GM10847 (cell line): Measurements from ENCODE around the gene SFRP2.

Source experiments
- POLR2A ChIP-seq: IDR thresholded peaks from 2 replicates; pipeline ENCODE4 v1.6.1; 2011; ENCODE audit not compliant: insufficient read length; ENCODE audit errors: extremely low read depth

The SFRP2 gene

DNA sequence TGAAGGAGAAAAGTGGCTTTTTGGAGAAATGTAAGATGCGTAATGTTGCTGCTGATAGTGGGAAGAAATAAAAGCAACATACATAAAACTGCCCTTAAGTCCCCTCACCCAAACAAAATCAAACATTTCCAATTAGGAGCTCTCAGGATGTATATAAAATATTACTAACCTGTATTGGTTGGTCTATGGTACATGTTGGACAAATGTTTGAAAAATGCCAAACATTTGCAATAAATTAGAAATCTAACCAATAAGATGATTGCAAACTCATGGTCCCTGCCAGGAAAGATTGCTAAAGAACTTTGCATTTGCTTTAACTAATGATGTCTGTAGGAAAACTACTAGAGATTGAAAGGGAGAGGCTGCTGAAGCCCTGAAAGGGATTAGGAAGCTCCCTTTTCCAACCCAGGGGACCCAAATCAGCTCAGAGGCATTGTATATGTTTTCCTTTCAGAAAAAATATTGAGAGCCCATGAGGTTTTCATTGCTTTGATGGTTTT, 1.8 kb downstream of the SFRP2 start:
- TF ChIP-seq POLR2A: no peak

DNA sequence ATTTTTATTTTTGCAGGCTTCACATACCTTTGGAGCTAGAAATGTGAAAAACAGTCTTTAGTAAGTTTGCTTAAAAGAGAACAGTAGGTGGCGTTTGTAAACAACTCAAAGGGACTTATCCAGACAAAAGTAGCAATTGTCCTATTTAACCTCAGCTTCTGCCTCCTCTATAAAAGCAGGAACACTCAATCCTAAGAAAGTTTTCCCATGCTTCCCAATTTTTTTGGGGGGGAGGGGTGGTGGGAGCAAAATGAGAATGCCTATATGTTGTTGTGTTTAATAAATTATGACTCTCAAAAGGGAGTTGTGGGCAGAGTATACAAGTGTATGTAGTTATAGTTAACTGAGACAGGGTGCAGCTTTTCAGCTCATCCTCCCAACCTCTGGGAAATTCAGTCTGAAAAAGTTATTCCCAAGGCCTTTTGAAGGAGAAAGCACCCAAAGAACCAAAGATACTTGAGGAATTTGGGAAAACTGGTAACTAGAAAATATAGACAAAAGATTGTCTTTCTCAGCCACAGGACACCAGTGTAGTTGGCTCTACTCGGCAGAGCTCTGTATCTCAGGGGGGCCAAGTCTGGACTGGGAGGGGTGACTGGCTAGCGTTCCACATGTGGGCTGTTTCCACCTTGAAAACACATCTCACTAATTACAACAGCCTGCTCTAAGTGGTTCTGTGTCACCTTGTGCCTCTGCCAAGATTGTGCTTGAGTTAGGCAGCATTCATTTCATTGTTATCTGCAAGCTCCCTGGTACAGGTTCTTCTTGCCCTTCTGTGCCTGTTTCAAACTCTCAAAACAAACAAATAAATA, 2.8 kb downstream of the SFRP2 start:
- TF ChIP-seq POLR2A: no peak

DNA sequence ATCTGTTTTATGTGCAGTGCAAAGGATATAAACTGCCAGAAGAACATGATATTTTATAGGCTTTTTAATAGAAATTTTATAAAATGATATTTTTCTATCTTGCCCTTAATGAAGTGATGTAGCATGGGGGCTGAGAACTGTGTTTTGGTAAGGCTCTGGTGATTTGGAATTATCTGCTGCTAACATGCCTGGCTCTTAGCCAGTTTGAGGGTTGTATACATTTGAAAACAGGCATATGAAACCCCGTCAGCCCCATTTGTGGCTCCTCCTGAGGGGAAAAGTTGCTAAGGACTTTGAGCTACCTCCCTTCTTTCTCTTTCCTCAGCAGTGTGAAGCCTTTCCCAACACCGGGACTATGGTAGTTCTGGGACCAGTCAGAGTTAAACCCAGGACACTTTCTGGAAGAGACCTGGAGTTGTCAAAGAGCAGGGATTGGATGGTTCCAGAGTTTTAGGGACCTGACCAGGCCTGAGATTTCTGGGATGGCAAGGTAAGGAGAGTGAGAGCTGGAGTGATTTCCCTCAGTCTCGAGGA, 4.7 kb downstream of the SFRP2 start:
- no peak for TF ChIP-seq POLR2A

DNA sequence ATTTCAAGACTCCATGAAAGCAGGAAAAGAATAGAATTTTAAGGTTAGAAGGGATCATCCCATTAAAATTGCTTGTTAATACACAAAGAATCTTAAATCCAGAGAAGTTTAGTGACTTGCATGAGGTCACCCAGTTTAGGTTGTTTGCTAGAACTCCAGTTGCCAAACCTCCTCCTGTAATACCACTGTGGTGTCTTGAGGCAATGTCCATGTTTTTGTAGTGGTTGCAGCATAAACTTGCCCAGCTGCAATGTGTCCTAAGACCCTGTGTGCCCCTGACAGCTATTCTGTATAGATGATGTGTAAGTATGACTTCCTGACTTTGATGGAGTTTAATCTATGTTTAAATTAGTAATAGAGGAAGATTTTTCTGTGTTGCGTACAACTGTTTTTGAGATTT, 6.3 kb downstream of the SFRP2 start:
- TF ChIP-seq POLR2A: no peak

DNA sequence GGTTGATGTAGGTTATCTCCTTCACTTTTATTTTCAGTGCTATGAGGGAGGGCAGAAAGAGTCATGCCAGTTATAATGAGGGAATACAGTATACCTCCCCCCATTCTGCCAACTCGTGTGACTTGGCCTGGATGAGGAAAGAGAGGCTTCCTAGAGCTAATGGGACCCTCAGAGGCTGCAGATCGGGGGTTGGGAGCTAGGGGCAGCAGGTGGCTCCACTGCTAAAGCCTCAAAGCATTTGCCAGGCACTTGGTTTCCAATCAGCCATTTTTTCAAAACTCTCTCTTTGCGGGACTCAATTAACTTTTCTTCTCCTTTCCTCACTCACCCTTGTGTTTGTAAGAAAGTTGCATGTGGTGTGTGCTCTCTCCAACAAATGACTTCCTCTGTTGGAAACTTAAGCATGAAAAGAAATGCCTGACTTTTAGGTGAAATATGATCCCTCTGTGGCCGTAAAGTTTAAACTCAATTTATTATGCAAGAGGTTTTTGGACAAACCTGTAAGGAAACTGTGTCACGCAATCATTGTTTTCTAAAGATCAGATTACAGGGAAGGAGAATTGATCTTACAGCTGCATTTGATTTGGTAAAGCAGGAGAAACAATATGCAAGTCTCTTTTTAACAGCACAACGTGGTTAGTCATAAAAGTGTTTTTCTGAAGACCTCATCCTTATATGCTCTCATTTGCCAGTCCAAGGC, 7.0 kb downstream of the SFRP2 start:
- no peak for TF ChIP-seq POLR2A

DNA sequence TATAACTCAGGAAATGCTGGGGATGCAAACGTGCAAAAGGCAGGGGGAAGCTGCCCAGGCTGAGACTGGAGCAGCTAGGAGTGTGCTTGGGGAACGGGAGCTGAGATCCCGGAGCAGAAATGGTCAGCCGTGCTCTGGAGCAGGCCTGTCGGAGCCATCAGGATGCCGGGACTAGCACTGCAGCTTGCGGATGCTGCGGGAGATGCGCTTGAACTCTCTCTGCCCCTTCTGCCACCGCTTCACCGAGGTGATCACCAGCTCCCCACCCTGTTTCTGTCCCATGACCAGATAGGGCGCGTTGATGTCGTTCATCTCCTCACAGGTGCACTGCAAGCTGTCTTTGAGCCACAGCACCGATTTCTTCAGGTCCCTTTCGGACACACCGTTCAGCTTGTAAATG, 7.6 kb downstream of the SFRP2 start:
- no peak for TF ChIP-seq POLR2A

DNA sequence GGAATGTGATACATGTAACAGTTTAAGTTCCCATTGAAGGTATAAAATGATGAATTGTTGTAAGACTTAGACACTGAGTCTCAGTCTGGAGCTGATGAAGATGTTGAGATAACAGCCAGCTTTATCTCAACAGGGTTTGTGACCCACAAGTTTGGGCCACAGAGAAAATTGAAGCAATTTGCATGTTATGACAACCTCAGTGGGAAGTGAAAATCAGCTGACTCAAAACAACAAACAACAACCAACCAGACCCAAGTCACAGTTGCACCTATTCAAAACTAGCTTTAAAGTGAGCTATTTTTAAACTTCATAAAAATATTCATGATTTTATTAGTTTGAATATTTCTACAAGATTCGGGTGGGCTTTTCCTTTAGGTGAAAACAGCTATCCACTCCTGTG, 8.0 kb downstream of the SFRP2 start:
- TF ChIP-seq POLR2A: no peak

DNA sequence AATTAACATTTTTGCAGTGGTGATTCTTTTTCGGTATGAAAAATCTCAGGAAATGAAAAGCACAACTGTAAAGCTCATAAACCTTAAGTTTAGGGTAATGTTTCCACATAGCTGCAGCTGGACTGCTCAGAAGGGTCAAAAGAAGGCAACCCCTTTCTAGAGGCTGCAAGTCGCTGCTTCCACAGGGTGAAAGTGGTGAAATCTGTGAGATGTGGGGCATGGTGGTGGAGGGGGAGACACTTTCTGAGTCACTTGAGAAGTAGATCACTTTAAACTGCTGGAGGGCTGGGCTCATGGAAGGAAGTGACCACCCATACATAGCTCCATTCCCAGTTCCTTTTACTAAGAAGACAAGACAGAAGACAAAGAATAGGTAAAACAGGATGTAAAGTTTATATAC, 8.7 kb downstream of the SFRP2 start:
- no peak for TF ChIP-seq POLR2A

DNA sequence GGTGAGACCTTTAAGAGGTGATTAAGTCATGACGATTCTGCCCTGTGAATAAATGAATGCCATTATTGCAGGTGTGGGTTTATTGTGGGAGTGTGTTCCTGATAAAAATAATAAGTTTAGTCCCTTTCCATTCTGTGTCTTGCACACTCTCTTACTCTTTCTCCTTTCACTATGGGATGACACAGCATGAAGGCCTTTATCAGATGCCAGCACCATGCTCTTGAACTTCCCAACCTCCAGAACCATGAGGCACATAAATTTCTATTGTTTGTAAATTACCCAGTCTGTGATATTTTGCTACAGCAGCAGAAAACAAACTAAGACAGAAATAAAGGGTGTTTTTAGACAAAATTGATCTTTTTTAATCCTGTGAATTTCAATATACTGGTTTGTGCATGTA, 10.5 kb downstream of the SFRP2 start:
- no peak for TF ChIP-seq POLR2A

DNA sequence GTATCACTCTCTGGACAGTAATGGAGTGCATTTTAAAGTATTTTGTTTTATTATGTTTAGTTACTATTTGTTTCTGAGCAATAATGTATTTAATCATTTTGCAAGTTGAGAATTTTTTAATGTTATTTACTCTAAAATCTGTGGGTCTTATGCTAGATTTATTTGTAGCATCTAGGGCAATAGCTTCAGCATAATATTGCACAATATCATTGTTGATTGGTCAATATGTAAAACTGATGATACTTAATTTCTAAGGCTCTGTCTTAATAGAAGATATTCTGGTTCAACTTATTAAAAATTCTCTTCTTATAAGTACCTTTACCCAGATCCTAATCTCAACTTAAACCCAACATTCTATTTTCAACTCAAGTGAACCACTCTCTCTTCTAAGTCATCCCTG, 11.5 kb downstream of the SFRP2 start:
- no peak for TF ChIP-seq POLR2A

DNA sequence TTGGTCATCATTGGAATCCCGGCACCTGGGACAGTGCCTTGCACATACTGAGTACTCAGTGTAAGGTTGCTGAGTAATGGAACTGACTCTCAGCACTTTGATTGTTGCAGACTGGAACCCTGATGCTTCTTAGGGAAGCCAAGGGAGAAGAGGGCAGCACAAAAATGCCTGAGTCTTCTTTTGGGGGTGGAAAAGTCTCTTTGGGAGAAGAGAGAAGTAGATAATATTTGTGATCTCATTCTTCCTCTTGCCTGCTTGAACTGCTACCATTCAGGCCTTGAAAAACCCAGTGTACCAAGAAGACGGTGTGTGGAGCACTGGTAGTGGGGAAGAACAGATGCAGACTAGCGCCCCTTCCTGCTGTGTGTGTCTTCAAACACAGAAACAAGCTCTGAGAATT, 12.3 kb downstream of the SFRP2 start:
- TF ChIP-seq POLR2A: no peak

DNA sequence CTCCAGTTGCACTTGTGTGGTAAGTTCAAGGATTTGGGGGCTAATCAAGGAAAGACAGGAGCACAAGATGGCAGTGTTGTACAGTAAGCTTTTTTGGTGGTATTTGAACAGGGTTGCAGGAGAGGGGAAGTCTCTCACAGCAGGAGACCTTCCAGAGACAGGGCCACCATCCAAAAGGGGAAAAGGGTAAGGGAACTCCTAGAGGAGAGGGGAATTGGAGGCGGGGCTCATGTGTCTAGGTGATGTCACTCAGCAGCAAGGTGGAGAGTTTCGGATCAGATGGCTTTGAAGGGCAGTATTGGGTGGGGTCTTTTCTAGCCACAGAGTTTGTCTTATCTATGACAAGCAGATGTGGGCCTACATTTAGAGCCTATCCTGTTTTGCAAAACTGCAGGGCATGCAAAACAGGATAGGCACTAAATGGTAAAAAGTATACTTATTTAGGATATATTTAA, 15.6 kb downstream of the SFRP2 start:
- no peak for TF ChIP-seq POLR2A

DNA sequence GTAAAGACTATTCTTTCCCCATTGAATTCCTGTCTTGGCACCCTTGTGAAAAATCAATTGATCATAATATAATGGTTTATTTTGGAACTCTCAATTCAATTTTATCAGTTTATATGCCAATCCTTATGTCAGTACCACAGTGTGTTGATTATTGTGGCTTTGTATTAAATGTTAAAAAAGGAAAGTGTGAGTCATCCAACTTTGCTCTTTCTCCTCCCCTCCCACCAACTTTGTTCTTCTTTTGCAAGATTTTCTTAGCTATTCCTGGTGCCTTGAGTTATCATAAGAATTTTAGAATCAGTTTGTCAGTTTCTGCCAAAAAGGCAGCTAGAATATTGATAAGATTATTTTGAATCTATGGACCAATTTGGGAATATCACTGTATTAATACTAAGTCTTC, 17.8 kb downstream of the SFRP2 start:
- TF ChIP-seq POLR2A: no peak

DNA sequence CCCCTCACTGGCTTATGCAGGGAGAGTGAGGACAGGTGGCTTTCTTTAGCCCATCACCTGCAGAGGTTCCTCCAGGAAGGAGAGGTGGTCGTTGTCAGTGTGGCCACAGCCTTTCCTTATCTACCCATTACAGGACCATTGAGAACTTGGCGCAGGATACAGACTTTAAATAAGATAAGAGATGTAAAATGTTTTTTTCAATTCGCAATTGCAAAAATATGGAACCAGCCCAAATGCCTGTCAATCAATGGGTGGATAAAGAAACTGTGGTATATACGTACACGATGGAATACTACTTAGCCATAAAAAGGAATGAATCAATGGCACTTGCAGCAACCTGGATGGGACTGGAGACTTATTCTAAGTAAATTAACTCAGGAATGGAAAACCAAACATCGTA, 22.1 kb downstream of the SFRP2 start:
- TF ChIP-seq POLR2A: no peak

DNA sequence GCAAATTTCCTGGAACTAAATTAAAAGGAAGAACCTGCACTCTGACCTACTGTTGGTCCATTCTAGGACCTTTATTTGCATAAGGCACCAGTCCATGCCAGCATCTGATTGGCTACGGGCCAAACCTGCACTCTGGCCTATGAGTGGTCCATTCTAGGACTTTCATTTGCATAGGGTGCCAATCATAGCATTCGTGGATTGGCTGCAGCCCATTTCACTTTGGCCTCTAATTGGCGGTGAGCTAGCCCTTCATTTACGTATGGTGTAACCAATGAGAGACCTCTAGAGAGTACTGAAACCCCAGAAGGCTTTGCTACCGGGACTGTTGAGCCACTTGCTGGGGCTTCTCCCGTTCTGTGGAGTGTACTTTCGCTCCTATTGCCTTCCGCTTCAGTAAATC, 23.0 kb downstream of the SFRP2 start:
- no peak for TF ChIP-seq POLR2A
